ENCODE data around the gene TCN2. TPM values are rescaled to one million over a fixed set of nuclear protein-coding genes. Genes with fewer than 3 reads are reported as not detected.

TCN2 gene
- total and polyA plus RNA-seq, 2 experiments from 2014 or later, result 6.1 to 7.8 TPM

GRCh38 chr22:30582051-30582450 is 24.9 kb upstream of the TCN2 start:
- no peaks in the 10 kb centered on the region for H3K27me3 ChIP-seq
- H3K4me1 ChIP-seq (ENCODE audit: low read depth), result no peaks in the 10 kb centered on the region
- no peaks in the 10 kb centered on the region for H3K9me3 ChIP-seq (ENCODE audit: low read depth)
- no peak overlapping the region for H3K4me3 ChIP-seq
- H3K36me3 ChIP-seq, result peaks cover 64% of the 10 kb centered on the region
- no peak overlapping the region for H3K27ac ChIP-seq
- TF ChIP-seq CTCF (IDR thresholded peaks at IDR 0.05; ENCODE audit: low read depth, low read length), result no peak
- DNase-seq (ENCODE audit: low read depth in 1 of 2, low spot score in 1 of 2), result no peak

- no peaks in the 10 kb centered on the region for H3K27me3 ChIP-seq
- H3K9me3 ChIP-seq (ENCODE audit: low read depth), result no peaks in the 10 kb centered on the region
- H3K36me3 ChIP-seq, result peaks cover 65% of the 10 kb centered on the region
- no peak overlapping the region for H3K27ac ChIP-seq
- no peak overlapping the region for H3K4me3 ChIP-seq
- TF ChIP-seq CTCF (IDR thresholded peaks at IDR 0.05; ENCODE audit: low read depth, low read length), result no peak
- DNase-seq (ENCODE audit: low read depth in 1 of 2, low spot score in 1 of 2), result no peak
- no peaks in the 10 kb centered on the region for H3K4me1 ChIP-seq (ENCODE audit: low read depth)
These were observed 24.0 kb upstream of the TCN2 start for GRCh38 chr22:30582788-30583545.

GRCh38 chr22:30584441-30584840 is 22.5 kb upstream of the TCN2 start:
- TF ChIP-seq CTCF (IDR thresholded peaks at IDR 0.05; ENCODE audit: low read depth, low read length), result no peak
- DNase-seq (ENCODE audit: low read depth in 1 of 2, low spot score in 1 of 2), result no peak
- no peak overlapping the region for H3K27ac ChIP-seq
- H3K4me1 ChIP-seq (ENCODE audit: low read depth), result no peaks in the 10 kb centered on the region
- H3K36me3 ChIP-seq, result peaks cover 58% of the 10 kb centered on the region
- H3K9me3 ChIP-seq (ENCODE audit: low read depth), result no peaks in the 10 kb centered on the region
- H3K27me3 ChIP-seq, result no peaks in the 10 kb centered on the region
- no peak overlapping the region for H3K4me3 ChIP-seq

GRCh38 chr22:30586414-30586813 is 20.6 kb upstream of the TCN2 start:
- Histone ChIP-seq H3K27me3 (no peaks in the 10 kb centered on the region), H3K27ac (no peak overlapping the region), H3K9me3 (ENCODE audit: low read depth) (no peaks in the 10 kb centered on the region), H3K4me3 (no peak overlapping the region), H3K36me3 (peaks cover 40% of the 10 kb centered on the region), H3K4me1 (ENCODE audit: low read depth) (peaks cover 7% of the 10 kb centered on the region)
- DNase-seq (ENCODE audit: low read depth in 1 of 2, low spot score in 1 of 2), result no peak
- TF ChIP-seq CTCF (IDR thresholded peaks at IDR 0.05; ENCODE audit: low read depth, low read length), result no peak

- peaks cover 18% of the 10 kb centered on the region for H3K27me3 ChIP-seq
- H3K4me1 ChIP-seq (ENCODE audit: low read depth), result peaks cover 7% of the 10 kb centered on the region
- DNase-seq (ENCODE audit: low read depth in 1 of 2, low spot score in 1 of 2), result peak in 1 of 2 donors; percentile 56
- TF ChIP-seq CTCF (IDR thresholded peaks at IDR 0.05; ENCODE audit: low read depth, low read length), result no peak
- peak overlapping the region; percentile 92 for H3K27ac ChIP-seq
- H3K9me3 ChIP-seq (ENCODE audit: low read depth), result no peaks in the 10 kb centered on the region
- peak overlapping the region; percentile 62 for H3K4me3 ChIP-seq
- peaks cover 22% of the 10 kb centered on the region for H3K36me3 ChIP-seq
These were observed 15.8 kb upstream of the TCN2 start for GRCh38 chr22:30591191-30591587.
